Breast epithelium (tissue), 4 donors: ENCODE measurements around the gene MAP6D1. TPM values are rescaled to one million over a fixed set of nuclear protein-coding genes. Genes with fewer than 3 reads are reported as not detected.

Experiments used
- DNase-seq, 2 donors: peaks; one replicate each; pipeline ENCODE4 v3.0.0-alpha.2; 2019; ENCODE audit warnings: low spot score in 2 of 2
- H3K27ac ChIP-seq, 2 donors: fragments of 200-600 bp; sonication (generic) in 1 of 2; one replicate each; pipeline ENCODE4 v1.5.1; 2016 to 2019; ENCODE audit warnings: mild to moderate bottlenecking in 1 of 2
- H3K27me3 ChIP-seq, 2 donors: fragments of 200-600 bp; sonication (generic) in 1 of 2; one replicate each; pipeline versions ENCODE4 v1.5.1 to v1.6.0; 2017 to 2019; ENCODE audit warnings: control low read depth in 1 of 2, mild to moderate bottlenecking in 1 of 2
- H3K36me3 ChIP-seq: fragments of 200-600 bp; one replicate; pipeline ENCODE4 v1.5.1; 2019
- H3K4me1 ChIP-seq, 2 donors: fragments of 200-600 bp; sonication (generic); one replicate each; pipeline ENCODE4 v1.5.1; 2016 to 2019; ENCODE audit warnings: control low read depth in 1 of 2
- H3K4me3 ChIP-seq, 3 donors: fragments of 200-600 bp; sonication (generic); 1 replicate in 2 of 3; 2 replicates in 1 of 3; pipeline ENCODE4 v1.5.1; 2016 to 2019; ENCODE audit warnings: mild to moderate bottlenecking in 3 of 3, moderate library complexity in 2 of 3
- H3K9me3 ChIP-seq, 2 donors: fragments of 200-600 bp; sonication (generic) in 1 of 2; one replicate each; pipeline ENCODE4 v1.5.1; 2016 to 2019; ENCODE audit warnings: control low read depth in 1 of 2
- POLR2A ChIP-seq: fragments of 450-650 bp; IDR thresholded peaks from one replicate; pipeline ENCODE4 v1.6.1; 2016; ENCODE audit warnings: antibody characterized with exemption, mild to moderate bottlenecking, moderate library complexity
- POLR2AphosphoS5 ChIP-seq, 3 donors: sonication (generic); formaldehyde crosslinking; IDR thresholded peaks; one replicate each; pipeline ENCODE4 v1.6.1; 2017; ENCODE audit warnings: antibody characterized with exemption in 3 of 3
- intact Hi-C: fragments of 100-400 bp; cut with DNase I; formaldehyde crosslinking; loops from one replicate; pipeline ENCODE4 v1.15.1; 2023; ENCODE audit warnings: low total_unique reads
- total RNA-seq, 3 donors: library from RNA; depleted of rRNA; stranded (reverse); fragments of >200 nt; gene quantifications; one replicate each; pipeline ENCODE4 v1.1.0, GENCODE V29; 2016
- TF ChIP-seq, protein P1 (sequence below), 3 donors: fragments of 450-650 bp; IDR thresholded peaks; one replicate each; pipeline ENCODE4 v1.5.1; 2016 to 2017; ENCODE audit warnings: antibody characterized with exemption in 3 of 3, mild to moderate bottlenecking in 3 of 3, moderate library complexity in 3 of 3

The MAP6D1 gene
- total RNA-seq, 3 donors from 2014 or later: 0.33 to 2.1 (median 1.8) TPM

DNA sequence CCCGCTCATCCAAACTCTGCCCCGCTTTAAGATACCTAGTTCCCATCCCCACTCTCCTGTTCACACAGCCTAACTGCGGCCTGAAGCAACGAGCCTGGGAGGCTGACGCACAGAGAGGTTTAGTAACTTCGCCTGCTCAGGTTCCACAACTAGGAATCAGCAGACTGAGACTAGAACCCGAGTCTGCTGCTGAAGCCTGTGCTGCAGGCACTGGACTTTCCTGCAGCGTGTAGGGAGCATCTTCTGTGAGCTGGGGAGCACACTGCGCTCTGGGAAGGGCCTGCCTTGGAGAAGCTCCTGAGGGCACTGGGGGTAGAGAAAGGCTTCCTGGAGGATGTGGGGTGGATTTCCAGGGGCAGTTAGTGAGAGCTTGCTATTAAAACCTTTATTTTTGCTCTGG lies 4.8 kb upstream of the MAP6D1 start:
- intact Hi-C loops: no loop called here
- no peak for TF ChIP-seq POLR2A
- TF ChIP-seq, protein P1, sequence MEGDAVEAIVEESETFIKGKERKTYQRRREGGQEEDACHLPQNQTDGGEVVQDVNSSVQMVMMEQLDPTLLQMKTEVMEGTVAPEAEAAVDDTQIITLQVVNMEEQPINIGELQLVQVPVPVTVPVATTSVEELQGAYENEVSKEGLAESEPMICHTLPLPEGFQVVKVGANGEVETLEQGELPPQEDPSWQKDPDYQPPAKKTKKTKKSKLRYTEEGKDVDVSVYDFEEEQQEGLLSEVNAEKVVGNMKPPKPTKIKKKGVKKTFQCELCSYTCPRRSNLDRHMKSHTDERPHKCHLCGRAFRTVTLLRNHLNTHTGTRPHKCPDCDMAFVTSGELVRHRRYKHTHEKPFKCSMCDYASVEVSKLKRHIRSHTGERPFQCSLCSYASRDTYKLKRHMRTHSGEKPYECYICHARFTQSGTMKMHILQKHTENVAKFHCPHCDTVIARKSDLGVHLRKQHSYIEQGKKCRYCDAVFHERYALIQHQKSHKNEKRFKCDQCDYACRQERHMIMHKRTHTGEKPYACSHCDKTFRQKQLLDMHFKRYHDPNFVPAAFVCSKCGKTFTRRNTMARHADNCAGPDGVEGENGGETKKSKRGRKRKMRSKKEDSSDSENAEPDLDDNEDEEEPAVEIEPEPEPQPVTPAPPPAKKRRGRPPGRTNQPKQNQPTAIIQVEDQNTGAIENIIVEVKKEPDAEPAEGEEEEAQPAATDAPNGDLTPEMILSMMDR (IDR thresholded peaks at IDR 0.05): no peak
- no peak for TF ChIP-seq POLR2AphosphoS5 (IDR thresholded peaks at IDR 0.05)
- no peaks in the 10 kb centered on the region for H3K36me3 ChIP-seq

DNA sequence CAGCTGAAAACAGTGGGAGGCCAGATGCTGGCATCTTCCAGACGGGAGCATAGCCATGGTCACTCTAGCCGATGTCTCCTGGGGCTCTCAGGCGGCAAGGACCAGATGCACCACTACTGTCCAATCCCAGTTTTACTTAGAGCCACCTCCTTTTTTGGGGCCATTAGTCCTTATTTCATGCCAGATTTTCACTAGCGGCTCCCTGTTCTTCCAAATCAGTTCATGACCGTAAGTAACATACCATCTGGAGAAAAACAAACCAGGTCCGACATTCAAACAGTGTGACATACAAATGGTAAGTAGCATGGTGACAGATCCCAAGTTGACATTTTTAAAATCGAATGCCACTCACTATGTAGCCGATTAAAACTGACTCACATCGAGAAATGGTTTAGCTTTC lies 4.1 kb upstream of the MAP6D1 start:
- intact Hi-C loops: no loop called here
- H3K4me1 ChIP-seq: peaks cover 0 to 4% of the 10 kb centered on the region in 2 donors
- H3K4me3 ChIP-seq: no peak overlapping the region
- no peak overlapping the region for H3K27ac ChIP-seq
- no peaks in the 10 kb centered on the region for H3K27me3 ChIP-seq
- TF ChIP-seq POLR2A (no peak), POLR2AphosphoS5 (IDR thresholded peaks at IDR 0.05) (no peak)
- TF ChIP-seq, protein P1 (IDR thresholded peaks at IDR 0.05): no peak
- H3K36me3 ChIP-seq: no peaks in the 10 kb centered on the region
- no peak for DNase-seq
- H3K9me3 ChIP-seq: no peaks in the 10 kb centered on the region

More for the DNA sequence above, 4.8 kb upstream of the MAP6D1 start:
- DNase-seq: no peak
- Histone ChIP-seq H3K4me1 (peaks cover 0 to 4% of the 10 kb centered on the region in 2 donors), H3K27me3 (no peaks in the 10 kb centered on the region), H3K4me3 (no peak overlapping the region), H3K9me3 (no peaks in the 10 kb centered on the region), H3K27ac (no peak overlapping the region)

DNA sequence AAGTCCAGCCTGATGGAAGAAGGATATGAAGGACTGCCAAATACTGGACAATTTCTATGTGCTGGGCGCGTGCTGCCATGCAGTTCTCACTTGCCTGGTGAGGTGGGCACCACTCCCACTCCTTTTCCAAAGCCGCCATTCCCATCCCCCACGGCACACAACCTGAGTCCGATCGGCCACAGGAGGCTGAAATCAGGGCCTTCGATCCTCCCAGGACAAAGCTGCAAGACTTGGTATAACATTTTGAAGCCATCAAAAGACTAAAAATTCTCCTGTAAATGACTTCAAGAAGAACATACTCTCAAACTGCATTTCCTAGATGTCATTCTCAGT lies 3.1 kb upstream of the MAP6D1 start:
- H3K9me3 ChIP-seq: no peaks in the 10 kb centered on the region
- no peak for TF ChIP-seq POLR2A
- TF ChIP-seq POLR2AphosphoS5 (IDR thresholded peaks at IDR 0.05): no peak
- TF ChIP-seq, protein P1 (IDR thresholded peaks at IDR 0.05): no peak
- no peak overlapping the region for H3K4me3 ChIP-seq
- no peaks in the 10 kb centered on the region for H3K27me3 ChIP-seq
- intact Hi-C loops: no loop called here
- no peak overlapping the region for H3K27ac ChIP-seq
- no peaks in the 10 kb centered on the region for H3K36me3 ChIP-seq
- no peak for DNase-seq
- peaks cover 0 to 4% of the 10 kb centered on the region in 2 donors for H3K4me1 ChIP-seq

DNA sequence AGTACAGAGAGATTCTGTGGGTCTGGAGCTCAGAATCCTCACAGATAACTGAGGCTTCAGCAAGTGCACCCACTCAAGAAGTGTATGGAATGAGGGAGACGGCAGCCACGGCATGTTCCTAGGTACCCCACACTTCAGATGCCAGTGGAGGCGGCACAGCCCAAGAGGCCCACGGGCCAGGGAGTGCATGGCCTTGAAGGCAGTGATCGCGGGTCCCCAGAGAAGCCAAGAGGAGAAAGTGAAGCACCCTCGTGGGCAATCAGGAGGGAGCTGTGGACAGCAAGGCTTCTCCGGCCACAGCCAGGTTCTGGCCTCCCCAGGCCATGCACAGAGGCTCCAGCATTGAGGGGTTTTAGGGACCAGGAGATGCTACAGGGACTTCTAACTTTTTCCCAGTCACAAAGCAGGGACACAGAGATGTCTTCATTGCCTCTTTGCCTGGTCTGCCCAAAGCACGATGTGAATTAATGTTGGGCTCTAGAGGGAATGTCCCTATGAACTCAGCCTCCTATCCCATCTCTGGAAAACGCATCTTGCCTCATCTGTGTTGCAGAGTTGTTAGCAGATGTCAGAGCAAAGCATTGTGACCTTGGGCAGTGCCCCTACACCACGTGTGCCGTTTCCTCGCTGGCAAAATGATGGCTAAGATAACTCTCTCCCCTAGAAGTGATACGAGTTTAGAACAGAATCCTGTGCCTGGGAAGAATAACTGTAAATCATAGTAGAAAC lies 2.6 kb upstream of the MAP6D1 start:
- H3K4me3 ChIP-seq: no peak overlapping the region
- H3K27ac ChIP-seq: no peak overlapping the region
- intact Hi-C loops: no loop called here
- DNase-seq: no peak
- H3K36me3 ChIP-seq: no peaks in the 10 kb centered on the region
- TF ChIP-seq POLR2AphosphoS5 (IDR thresholded peaks at IDR 0.05) (no peak), POLR2A (no peak)
- TF ChIP-seq, protein P1 (IDR thresholded peaks at IDR 0.05): no peak
- H3K9me3 ChIP-seq: no peaks in the 10 kb centered on the region
- peaks cover 0 to 4% of the 10 kb centered on the region in 2 donors for H3K4me1 ChIP-seq
- H3K27me3 ChIP-seq: no peaks in the 10 kb centered on the region

DNA sequence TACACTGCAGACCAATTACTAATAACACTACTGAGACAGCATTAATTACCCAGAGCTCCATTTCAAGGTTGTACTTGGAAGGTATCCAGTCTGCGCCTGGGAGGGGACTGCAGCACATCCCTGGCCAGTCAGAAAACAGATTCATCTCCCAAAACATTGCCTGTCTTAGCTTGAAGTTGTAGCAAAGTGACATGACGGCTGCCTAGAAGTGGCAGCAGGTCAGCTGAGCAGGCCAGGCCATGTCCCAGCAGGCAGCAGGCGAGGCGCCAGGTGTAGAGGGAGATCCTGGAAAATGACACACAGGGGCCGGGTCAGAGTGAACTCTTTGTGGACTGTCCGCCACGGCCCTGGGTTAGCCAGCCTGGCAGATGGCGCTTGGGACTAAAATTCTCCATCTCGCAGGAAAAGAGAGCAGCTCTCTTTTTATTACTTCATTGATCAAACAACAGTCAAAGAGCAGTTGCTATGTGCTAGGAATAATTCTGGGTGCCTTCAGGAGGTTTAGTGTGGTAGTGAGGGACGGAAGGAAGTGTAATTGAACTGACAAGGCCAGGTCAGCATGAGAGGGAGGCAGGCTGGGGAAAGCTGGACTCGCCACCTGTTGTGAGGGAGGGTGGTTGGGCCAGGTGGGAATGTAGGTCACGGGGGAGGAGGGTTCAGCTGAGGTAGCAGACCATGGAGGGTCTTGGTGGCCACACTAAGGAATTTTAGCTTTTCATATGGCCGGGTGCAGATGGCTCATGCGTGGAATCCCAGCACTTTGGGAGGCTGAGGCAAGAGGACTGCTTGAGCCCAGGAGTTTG lies 1.3 kb upstream of the MAP6D1 start:
- no peak for DNase-seq
- Histone ChIP-seq H3K27ac (no peak overlapping the region), H3K27me3 (no peaks in the 10 kb centered on the region)

More for the DNA sequence above, 1.3 kb upstream of the MAP6D1 start:
- Histone ChIP-seq H3K36me3 (no peaks in the 10 kb centered on the region), H3K4me3 (no peak overlapping the region), H3K9me3 (no peaks in the 10 kb centered on the region), H3K4me1 (peaks cover 0 to 4% of the 10 kb centered on the region in 2 donors)
- intact Hi-C loops: no loop called here
- TF ChIP-seq POLR2AphosphoS5 (IDR thresholded peaks at IDR 0.05): no peak
- no peak for TF ChIP-seq POLR2A
- TF ChIP-seq, protein P1 (IDR thresholded peaks at IDR 0.05): no peak
